ENCODE data around the gene RRAS2. TPM values are rescaled to one million over a fixed set of nuclear protein-coding genes. Genes with fewer than 3 reads are reported as not detected.
"Not testable (repeated sequence)": the region's sequence is repeated elsewhere in the genome, so short reads cannot be mapped to it uniquely, and the experiment has no call there.

RRAS2 gene
- 10 to 100 TPM; 87.9 to 92.0 TPM for total RNA-seq

GRCh38 chr11:14358729-14359439 lies at the start of gene RRAS2:
Gene RRAS2 (minus strand): TSS chr11:14359183. CDS start chr11:14358870, 313 bp downstream.
- Mint-ChIP-seq H3K9me3 (no peaks in the 10 kb centered on the region), H3K4me1 (ENCODE audit: low read depth) (peaks cover 33% of the 10 kb centered on the region), H3K36me3 (ENCODE audit: low read depth) (peaks cover 22% of the 10 kb centered on the region), H3K4me3 (peak within 1 kb of the TSS; percentile 93), H3K27me3 (no peaks in the 10 kb centered on the region), H3K27ac (peak within 1 kb of the TSS; percentile 92)
- intact Hi-C loops (cut with micrococcal nuclease) = loop anchor here (10.0 kb wide), 1 partner anchor 86 kb away; no protein-coding TSS in a partner anchor
- CTCF ChIA-PET = interaction anchor here (0.9 to 2.0 kb wide), 4 partner anchors 13 to 58 kb away, joined by 3 to 8 read pairs (median 4); no protein-coding TSS in a partner anchor
- POLR2A ChIA-PET = interaction anchor here (0.7 to 1.5 kb wide), 3 partner anchors 8 to 21 kb away, joined by 3 to 5 read pairs (median 3); no protein-coding TSS in a partner anchor
- peak; percentile 86 for DNase-seq
- TF ChIP-seq, protein P1, sequence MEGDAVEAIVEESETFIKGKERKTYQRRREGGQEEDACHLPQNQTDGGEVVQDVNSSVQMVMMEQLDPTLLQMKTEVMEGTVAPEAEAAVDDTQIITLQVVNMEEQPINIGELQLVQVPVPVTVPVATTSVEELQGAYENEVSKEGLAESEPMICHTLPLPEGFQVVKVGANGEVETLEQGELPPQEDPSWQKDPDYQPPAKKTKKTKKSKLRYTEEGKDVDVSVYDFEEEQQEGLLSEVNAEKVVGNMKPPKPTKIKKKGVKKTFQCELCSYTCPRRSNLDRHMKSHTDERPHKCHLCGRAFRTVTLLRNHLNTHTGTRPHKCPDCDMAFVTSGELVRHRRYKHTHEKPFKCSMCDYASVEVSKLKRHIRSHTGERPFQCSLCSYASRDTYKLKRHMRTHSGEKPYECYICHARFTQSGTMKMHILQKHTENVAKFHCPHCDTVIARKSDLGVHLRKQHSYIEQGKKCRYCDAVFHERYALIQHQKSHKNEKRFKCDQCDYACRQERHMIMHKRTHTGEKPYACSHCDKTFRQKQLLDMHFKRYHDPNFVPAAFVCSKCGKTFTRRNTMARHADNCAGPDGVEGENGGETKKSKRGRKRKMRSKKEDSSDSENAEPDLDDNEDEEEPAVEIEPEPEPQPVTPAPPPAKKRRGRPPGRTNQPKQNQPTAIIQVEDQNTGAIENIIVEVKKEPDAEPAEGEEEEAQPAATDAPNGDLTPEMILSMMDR (IDR thresholded peaks at IDR 0.05) = no peak
- ATAC-seq = peak; percentile 91

GRCh38 chr11:14408612-14409011 lies 49.6 kb upstream of the RRAS2 start:
- H3K4me3 Mint-ChIP-seq = no peak overlapping the region
- peaks cover 29% of the 10 kb centered on the region for H3K4me1 Mint-ChIP-seq (ENCODE audit: low read depth)
- H3K27me3 Mint-ChIP-seq = no peaks in the 10 kb centered on the region
- H3K27ac Mint-ChIP-seq = no peak overlapping the region
- H3K9me3 Mint-ChIP-seq = no peaks in the 10 kb centered on the region
- intact Hi-C loops (cut with micrococcal nuclease) = no loop called here
- POLR2A ChIA-PET = no interaction called here
- ATAC-seq = no peak
- DNase-seq = no peak
- CTCF ChIA-PET = interaction anchor here (1.6 to 1.8 kb wide), 2 partner anchors 10 to 108 kb away, joined by 4 to 7 read pairs; no protein-coding TSS in a partner anchor
- no peaks in the 10 kb centered on the region for H3K36me3 Mint-ChIP-seq (ENCODE audit: low read depth)
- TF ChIP-seq, protein P1 (IDR thresholded peaks at IDR 0.05) = no peak

DNA sequence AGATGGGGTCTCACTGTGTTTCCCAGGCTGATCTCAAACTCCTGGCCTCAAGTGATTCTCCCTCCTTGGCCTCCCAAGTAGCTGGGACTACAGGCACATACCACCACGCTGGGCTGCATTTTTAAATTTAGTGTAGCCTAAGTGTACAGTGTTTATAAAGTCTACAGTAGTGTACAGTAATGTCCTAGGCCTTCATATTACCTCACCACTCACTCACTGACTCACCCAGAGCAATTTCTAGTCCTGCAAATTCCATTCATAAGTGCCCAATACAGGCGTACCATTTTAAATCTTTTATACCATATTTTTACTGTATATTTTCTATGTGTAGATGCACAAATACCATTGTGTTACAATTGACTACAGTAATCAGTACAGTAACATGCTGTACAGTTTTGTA lies 47.1 kb upstream of the RRAS2 start:
- intact Hi-C loops (cut with micrococcal nuclease); H3K4me3 Mint-ChIP-seq; H3K27me3 Mint-ChIP-seq; H3K9me3 Mint-ChIP-seq; ATAC-seq; H3K36me3 Mint-ChIP-seq (ENCODE audit: low read depth); H3K4me1 Mint-ChIP-seq (ENCODE audit: low read depth); H3K27ac Mint-ChIP-seq; DNase-seq; POLR2A ChIA-PET: not testable (repeated sequence)
- CTCF ChIA-PET = interaction anchor here (1.2 to 1.6 kb wide), 2 partner anchors 18 to 48 kb away, joined by 3 read pairs; no protein-coding TSS in a partner anchor

GRCh38 chr11:14403528-14403927 lies 44.5 kb upstream of the RRAS2 start:
- ATAC-seq; POLR2A ChIA-PET; H3K36me3 Mint-ChIP-seq (ENCODE audit: low read depth); H3K27ac Mint-ChIP-seq; H3K4me1 Mint-ChIP-seq (ENCODE audit: low read depth); intact Hi-C loops (cut with micrococcal nuclease); DNase-seq; H3K4me3 Mint-ChIP-seq; H3K27me3 Mint-ChIP-seq; H3K9me3 Mint-ChIP-seq: not testable (repeated sequence)
- CTCF ChIA-PET = interaction anchor here (1.0 kb wide), 1 partner anchor 10 kb away, joined by 3 read pairs; no protein-coding TSS in a partner anchor

- ATAC-seq (no peak), DNase-seq (no peak)
- POLR2A ChIA-PET = interaction anchor here (0.8 kb wide), 1 partner anchor 47 kb away, joined by 3 read pairs; no protein-coding TSS in a partner anchor
- intact Hi-C loops (cut with micrococcal nuclease) = no loop called here
- CTCF ChIA-PET = interaction anchor here (0.9 to 1.4 kb wide), 3 partner anchors 11 to 98 kb away, joined by 3 to 4 read pairs (median 3); no protein-coding TSS in a partner anchor
- TF ChIP-seq, protein P1 (IDR thresholded peaks at IDR 0.05) = no peak
- no peaks in the 10 kb centered on the region for H3K36me3 Mint-ChIP-seq (ENCODE audit: low read depth)
- no peaks in the 10 kb centered on the region for H3K9me3 Mint-ChIP-seq
- peaks cover 1% of the 10 kb centered on the region for H3K27me3 Mint-ChIP-seq
- H3K4me1 Mint-ChIP-seq (ENCODE audit: low read depth) = no peaks in the 10 kb centered on the region
- H3K4me3 Mint-ChIP-seq = no peak overlapping the region
- H3K27ac Mint-ChIP-seq = no peak overlapping the region
Measured at GRCh38 chr11:14399087-14399486, 40.1 kb upstream of the RRAS2 start.

DNA sequence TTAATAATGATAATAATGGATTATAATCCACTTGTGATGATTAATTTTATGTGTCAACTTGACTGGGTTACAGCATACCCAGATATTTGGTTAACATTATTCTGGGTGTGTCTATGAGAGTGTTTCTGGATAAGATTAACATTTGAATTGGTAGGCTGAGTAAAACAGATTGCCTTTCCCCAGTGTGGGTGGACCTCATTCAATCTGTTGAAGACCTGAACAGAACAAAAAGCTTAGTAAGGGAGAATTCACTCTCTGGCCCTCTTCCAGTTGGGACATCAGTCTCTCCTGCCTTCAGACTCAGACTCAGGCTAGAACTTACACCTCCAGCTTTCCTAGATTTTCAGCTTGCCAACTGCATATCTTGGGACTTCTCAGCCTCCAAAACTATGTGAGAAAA lies 37.3 kb upstream of the RRAS2 start:
- H3K4me1 Mint-ChIP-seq (ENCODE audit: low read depth) = peaks cover 3% of the 10 kb centered on the region

More for the DNA sequence above, 37.3 kb upstream of the RRAS2 start:
- ChIA-PET CTCF (no interaction called here), POLR2A (no interaction called here)
- peaks cover 1% of the 10 kb centered on the region for H3K27me3 Mint-ChIP-seq
- intact Hi-C loops (cut with micrococcal nuclease) = no loop called here
- no peaks in the 10 kb centered on the region for H3K36me3 Mint-ChIP-seq (ENCODE audit: low read depth)
- DNase-seq (no peak), ATAC-seq (no peak)
- no peaks in the 10 kb centered on the region for H3K9me3 Mint-ChIP-seq
- TF ChIP-seq, protein P1 (IDR thresholded peaks at IDR 0.05) = no peak
- H3K4me3 Mint-ChIP-seq = no peak overlapping the region
- no peak overlapping the region for H3K27ac Mint-ChIP-seq
